ENCODE results near the gene DPP7.

- TF ChIP-seq CTCF (IDR thresholded peaks at IDR 0.05) (no peak), POLR2A (IDR thresholded peaks at IDR 0.05) (peak; percentile 18)
Measured at GRCh38 chr9:137070201-137070905, 44.2 kb downstream of the DPP7 start, which contains the start of gene SAPCD2.
